Measurements from ENCODE around the gene ZNF532.
"Not testable (repeated sequence)": the region's sequence is repeated elsewhere in the genome, so short reads cannot be mapped to it uniquely, and the experiment has no call there.

ZNF532 gene, protein sequence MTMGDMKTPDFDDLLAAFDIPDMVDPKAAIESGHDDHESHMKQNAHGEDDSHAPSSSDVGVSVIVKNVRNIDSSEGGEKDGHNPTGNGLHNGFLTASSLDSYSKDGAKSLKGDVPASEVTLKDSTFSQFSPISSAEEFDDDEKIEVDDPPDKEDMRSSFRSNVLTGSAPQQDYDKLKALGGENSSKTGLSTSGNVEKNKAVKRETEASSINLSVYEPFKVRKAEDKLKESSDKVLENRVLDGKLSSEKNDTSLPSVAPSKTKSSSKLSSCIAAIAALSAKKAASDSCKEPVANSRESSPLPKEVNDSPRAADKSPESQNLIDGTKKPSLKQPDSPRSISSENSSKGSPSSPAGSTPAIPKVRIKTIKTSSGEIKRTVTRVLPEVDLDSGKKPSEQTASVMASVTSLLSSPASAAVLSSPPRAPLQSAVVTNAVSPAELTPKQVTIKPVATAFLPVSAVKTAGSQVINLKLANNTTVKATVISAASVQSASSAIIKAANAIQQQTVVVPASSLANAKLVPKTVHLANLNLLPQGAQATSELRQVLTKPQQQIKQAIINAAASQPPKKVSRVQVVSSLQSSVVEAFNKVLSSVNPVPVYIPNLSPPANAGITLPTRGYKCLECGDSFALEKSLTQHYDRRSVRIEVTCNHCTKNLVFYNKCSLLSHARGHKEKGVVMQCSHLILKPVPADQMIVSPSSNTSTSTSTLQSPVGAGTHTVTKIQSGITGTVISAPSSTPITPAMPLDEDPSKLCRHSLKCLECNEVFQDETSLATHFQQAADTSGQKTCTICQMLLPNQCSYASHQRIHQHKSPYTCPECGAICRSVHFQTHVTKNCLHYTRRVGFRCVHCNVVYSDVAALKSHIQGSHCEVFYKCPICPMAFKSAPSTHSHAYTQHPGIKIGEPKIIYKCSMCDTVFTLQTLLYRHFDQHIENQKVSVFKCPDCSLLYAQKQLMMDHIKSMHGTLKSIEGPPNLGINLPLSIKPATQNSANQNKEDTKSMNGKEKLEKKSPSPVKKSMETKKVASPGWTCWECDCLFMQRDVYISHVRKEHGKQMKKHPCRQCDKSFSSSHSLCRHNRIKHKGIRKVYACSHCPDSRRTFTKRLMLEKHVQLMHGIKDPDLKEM (N-terminal part only)

DNA sequence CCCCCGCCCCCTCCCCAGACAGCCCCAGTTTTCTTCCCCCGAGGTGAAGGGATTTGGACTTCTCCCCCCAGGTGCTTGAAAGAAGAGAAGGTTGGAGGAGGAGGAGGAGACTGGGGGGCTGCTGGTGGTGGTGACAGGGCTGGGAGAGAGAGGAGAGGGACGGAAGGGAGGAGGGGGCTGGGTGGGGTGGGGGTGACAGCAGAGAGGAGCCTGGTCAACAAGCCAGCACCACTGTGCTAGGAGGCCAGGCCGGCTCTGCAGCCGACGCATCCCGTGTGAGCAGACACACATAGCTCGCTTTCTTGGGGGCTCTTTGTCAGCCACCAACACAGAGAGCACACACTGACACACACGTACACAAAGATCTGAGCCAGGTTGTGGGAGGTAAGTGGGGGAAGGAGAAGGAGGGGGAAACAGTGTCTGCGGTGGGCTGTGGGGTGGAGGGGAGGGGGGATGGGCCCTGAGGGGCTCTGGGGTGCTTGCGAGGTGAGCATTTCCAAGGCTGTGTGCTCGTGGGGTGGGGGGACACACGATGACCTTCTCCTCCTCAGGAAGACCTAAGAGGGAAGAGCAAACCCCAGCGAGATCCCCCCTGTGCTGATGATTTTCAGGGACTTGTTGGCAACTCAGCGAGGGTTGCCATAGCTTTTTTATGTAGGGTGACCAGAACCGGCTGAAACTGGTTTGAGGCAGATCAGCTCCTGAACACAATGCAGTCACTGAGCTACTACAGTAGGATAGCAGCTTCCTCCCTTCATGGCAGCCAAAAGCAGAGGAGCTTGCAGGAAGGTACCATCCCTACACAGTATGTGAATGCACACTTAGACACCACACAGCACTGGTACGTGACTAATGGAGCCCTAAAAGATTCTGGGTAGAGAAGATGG, at the start of gene ZNF532:
Gene ZNF532 (plus strand): TSS at position 732 of the 887 bp plus-strand sequence. CDS start 53,411 bp downstream, outside the sequence.
- DNase-seq (ENCODE audit: low read depth) = no peak
- no peak within 1 kb of the TSS for H3K4me3 ChIP-seq (ENCODE audit: low read depth, low read length)
- TF ChIP-seq, protein P1, sequence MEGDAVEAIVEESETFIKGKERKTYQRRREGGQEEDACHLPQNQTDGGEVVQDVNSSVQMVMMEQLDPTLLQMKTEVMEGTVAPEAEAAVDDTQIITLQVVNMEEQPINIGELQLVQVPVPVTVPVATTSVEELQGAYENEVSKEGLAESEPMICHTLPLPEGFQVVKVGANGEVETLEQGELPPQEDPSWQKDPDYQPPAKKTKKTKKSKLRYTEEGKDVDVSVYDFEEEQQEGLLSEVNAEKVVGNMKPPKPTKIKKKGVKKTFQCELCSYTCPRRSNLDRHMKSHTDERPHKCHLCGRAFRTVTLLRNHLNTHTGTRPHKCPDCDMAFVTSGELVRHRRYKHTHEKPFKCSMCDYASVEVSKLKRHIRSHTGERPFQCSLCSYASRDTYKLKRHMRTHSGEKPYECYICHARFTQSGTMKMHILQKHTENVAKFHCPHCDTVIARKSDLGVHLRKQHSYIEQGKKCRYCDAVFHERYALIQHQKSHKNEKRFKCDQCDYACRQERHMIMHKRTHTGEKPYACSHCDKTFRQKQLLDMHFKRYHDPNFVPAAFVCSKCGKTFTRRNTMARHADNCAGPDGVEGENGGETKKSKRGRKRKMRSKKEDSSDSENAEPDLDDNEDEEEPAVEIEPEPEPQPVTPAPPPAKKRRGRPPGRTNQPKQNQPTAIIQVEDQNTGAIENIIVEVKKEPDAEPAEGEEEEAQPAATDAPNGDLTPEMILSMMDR (IDR thresholded peaks at IDR 0.05; ENCODE audit: insufficient read depth, low read depth, low read length, missing control alignments) = no peak

DNA sequence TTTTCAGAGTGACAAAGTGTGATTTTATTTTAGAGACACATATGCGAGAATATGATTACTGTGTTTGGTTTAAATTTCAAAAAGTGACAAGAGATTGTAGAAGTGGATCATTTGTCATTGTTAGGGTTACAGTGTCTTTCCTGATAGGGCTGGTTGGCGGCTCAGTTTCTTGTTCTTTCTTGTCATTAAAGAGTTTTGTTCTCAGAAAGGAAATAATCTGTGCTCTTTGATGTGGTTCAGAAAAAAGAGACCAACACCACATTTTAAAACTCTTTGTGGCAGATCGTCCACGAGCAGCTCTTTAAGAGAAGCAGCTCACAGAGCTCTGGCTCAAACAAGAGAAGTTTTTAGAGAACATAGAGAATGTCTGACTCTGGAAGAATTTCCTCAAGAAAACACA, 45.6 kb upstream of the ZNF532 start:
- peak; percentile 64 for DNase-seq (ENCODE audit: low read depth)
- no peak overlapping the region for H3K4me3 ChIP-seq (ENCODE audit: low read depth, low read length)
- TF ChIP-seq, protein P1 (IDR thresholded peaks at IDR 0.05; ENCODE audit: insufficient read depth, low read depth, low read length, missing control alignments) = no peak

DNA sequence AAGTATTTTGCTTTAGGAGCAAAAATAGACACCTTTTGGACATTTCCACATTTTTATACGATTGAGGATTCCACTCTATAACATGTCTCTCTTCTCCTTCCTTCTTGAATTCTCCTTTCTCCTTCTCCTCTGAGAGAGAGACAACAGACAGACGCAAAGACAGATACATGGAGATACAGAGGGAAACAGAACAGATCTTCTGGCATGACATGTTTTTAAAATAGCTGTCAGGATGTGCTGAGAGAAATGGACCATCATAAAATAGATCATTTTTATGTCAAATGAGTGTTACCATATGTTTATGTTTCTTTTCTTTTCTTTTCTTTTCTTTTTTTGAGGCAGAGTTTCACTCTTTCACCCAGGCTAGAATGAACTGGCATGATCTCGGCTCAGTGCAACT, 44.4 kb upstream of the ZNF532 start:
- TF ChIP-seq, protein P1 (IDR thresholded peaks at IDR 0.05; ENCODE audit: insufficient read depth, low read depth, low read length, missing control alignments) = no peak
- H3K4me3 ChIP-seq (ENCODE audit: low read depth, low read length) = no peak overlapping the region
- no peak for DNase-seq (ENCODE audit: low read depth)

DNA sequence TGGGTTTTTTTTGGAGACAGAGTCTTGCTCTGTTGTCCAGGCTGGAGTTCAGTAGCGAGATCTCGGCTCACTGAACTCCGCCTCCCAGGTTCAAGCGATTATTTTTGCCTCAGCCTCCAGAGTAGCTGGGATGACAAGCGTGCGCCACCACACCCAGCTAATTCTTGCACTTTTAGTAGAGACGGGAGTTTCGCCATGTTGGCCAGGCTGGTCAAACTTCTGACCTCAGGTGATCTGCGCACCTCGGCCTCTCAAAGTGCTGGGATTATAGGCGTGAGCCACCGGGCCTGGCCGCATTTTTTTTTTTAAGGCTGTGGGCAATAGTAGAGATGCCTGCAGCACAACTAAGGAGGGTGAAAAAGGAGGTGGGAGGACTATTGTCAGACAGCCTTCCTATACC, 41.7 kb upstream of the ZNF532 start:
- TF ChIP-seq, protein P1 (IDR thresholded peaks at IDR 0.05; ENCODE audit: insufficient read depth, low read depth, low read length, missing control alignments) = no peak
- no peak overlapping the region for H3K4me3 ChIP-seq (ENCODE audit: low read depth, low read length)
- no peak for DNase-seq (ENCODE audit: low read depth)

DNA sequence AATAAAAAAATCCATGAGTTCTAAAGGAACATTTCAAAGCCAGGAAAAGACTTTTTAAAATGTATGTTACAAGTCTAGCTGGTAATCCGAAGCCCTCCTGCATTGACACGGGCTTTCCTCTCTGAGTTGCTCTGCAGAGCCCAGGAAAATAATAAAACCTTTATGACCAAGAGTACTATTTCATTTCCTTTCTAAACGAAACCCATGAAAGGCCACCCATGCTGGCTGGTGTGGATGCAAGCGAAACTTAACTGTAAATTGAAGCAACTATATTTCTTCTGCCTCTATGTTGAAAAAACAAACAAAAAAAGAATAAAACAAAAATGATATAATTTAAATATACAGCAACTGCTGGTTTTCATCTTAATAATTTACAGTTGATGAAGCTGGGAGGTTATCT, 41.3 kb upstream of the ZNF532 start:
- TF ChIP-seq, protein P1 (IDR thresholded peaks at IDR 0.05; ENCODE audit: insufficient read depth, low read depth, low read length, missing control alignments) = no peak
- H3K4me3 ChIP-seq (ENCODE audit: low read depth, low read length) = no peak overlapping the region
- peak; percentile 5 for DNase-seq (ENCODE audit: low read depth)

DNA sequence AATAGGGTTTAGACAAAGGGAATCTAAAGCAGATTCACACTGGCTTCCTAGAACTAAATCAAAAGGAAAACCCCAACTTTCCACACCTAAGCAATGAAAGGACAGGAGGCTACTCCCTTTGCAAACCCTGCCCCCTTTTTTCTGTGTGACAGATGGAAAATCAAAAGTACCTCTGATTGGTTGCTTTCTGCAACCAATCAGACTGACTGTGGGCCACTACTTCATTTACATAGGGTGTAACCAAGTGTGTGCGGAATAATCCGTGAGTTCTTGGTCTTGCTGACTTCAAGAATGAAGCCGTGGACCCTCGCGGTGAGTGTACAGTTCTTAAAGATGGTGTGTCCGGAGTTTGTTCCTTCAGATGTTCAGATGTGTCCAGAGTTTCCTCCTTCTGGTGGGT, 37.8 kb upstream of the ZNF532 start:
- not testable (repeated sequence) for DNase-seq (ENCODE audit: low read depth); H3K4me3 ChIP-seq (ENCODE audit: low read depth, low read length)

All from GM12865 (cell line).